ENCODE data around the gene ZDHHC7. TPM values are rescaled to one million over a fixed set of nuclear protein-coding genes. Genes with fewer than 3 reads are reported as not detected.

Gene ZDHHC7
- total and polyA plus RNA-seq, 9 of the 15 experiments (the other 6 are each of a cell fraction or from before 2014, with no cell fraction given): 1.7 to 49.7 (median 37.4) TPM

GRCh38 chr16:84952335-84953189 is 58.8 kb downstream of the ZDHHC7 start (continued):
- TF ChIP-seq ARID3A (IDR thresholded peaks at IDR 0.05; ENCODE audit: borderline replicate concordance, low read depth, low read length) (peak; percentile 64; the same call in 1 of the 2 replicates), HDAC2 (IDR thresholded peaks at IDR 0.05) (peak; percentile 98), CTCF (IDR thresholded peaks at IDR 0.05 in 2 of 3, conservative IDR thresholded peaks at IDR 0.05 in 1 of 3; ENCODE audit: insufficient read depth in 2 of 3, low read depth in 1 of 3, low read length in 3 of 3) (peak; percentile 91 to 98 (median 93)), PHF21A (IDR thresholded peaks at IDR 0.05; ENCODE audit: borderline replicate concordance, low read depth) (peak; percentile 97), BDP1 (IDR thresholded peaks at IDR 0.05; ENCODE audit: insufficient read depth, insufficient read length) (no peak), YBX1 (IDR thresholded peaks at IDR 0.05) (no peak), YY1 (IDR thresholded peaks at IDR 0.05; ENCODE audit: borderline replicate concordance in 1 of 3, control insufficient read depth in 1 of 3, extremely low read depth in 1 of 3, insufficient read depth in 3 of 3, insufficient read length in 1 of 3, insufficient replicate concordance in 2 of 3, low read depth in 1 of 3, low read length in 2 of 3) (peak in 2 of 3 experiments; percentile 44 to 62), AFF1 (IDR thresholded peaks at IDR 0.05; ENCODE audit: low read depth in 1 of 2, partially characterized antibody in 2 of 2) (peak; percentile 13 to 54), MTA3 (IDR thresholded peaks at IDR 0.05; ENCODE audit: borderline replicate concordance) (peak; percentile 75), TAF1 (IDR thresholded peaks at IDR 0.05; ENCODE audit: control insufficient read depth, extremely low read depth, insufficient read depth, low read length, severe bottlenecking) (peak; percentile 61), SMARCC2 (IDR thresholded peaks at IDR 0.05; ENCODE audit: low read depth) (peak; percentile 92), KLF16 (IDR thresholded peaks at IDR 0.05) (peak; percentile 94)

All from K562 (cell line).